ENCODE measurements around the gene NUP210L. TPM values are rescaled to one million over a fixed set of nuclear protein-coding genes. Genes with fewer than 3 reads are reported as not detected.

The NUP210L gene
- total and polyA plus RNA-seq, 2 experiments from 2014 or later: 0.10 TPM; not detected in 1

DNA sequence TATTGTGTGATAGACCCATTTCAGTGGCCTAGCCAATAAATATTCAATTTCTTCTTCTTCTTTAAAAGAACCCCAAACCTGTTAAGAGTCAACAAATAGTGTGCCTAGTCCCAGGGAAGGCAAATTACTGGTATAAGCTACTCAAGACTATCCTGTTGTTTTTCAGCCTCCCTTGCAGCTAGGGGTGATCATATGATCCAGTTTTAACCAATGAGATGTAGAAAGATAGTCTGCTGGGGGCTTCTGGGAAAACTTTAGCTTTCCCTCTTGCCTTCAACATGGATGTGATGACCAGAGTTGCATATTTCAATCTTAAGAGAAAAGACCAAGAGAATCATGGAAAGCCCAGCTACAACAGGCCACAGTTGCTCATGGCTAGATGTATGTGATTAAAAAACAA is 4.7 kb upstream of the NUP210L start:
- no peak overlapping the region for H2AFZ ChIP-seq
- Mint-ChIP-seq H3K27ac (no peak overlapping the region), H3K27me3 (ENCODE audit: insufficient read depth, low read depth, poor library complexity) (peaks cover 3% of the 10 kb centered on the region), H3K9me3 (no peaks in the 10 kb centered on the region), H3K4me3 (no peak overlapping the region), H3K4me1 (peaks cover 29% of the 10 kb centered on the region), H3K36me3 (ENCODE audit: low read depth) (peaks cover 86% of the 10 kb centered on the region)
- peaks cover 39% of the 10 kb centered on the region for H3K79me2 ChIP-seq (replicated peaks; ENCODE audit: insufficient read depth)
- H3K9me2 ChIP-seq (ENCODE audit: insufficient read depth): no peaks in the 10 kb centered on the region
- H3K4me1 ChIP-seq (ENCODE audit: insufficient read depth): peaks cover 11% of the 10 kb centered on the region
- H3K27me3 ChIP-seq (ENCODE audit: insufficient read depth): no peaks in the 10 kb centered on the region
- H3K36me3 ChIP-seq (ENCODE audit: insufficient read depth): peaks cover 79% of the 10 kb centered on the region
- H3K4me3 ChIP-seq: no peak overlapping the region
- TF ChIP-seq ZNF331 (CRISPR knock-in tag; IDR thresholded peaks at IDR 0.05; ENCODE audit: low read depth) (no peak), ZNF114 (CRISPR knock-in tag; IDR thresholded peaks at IDR 0.05) (no peak)
- TF ChIP-seq, protein P1, sequence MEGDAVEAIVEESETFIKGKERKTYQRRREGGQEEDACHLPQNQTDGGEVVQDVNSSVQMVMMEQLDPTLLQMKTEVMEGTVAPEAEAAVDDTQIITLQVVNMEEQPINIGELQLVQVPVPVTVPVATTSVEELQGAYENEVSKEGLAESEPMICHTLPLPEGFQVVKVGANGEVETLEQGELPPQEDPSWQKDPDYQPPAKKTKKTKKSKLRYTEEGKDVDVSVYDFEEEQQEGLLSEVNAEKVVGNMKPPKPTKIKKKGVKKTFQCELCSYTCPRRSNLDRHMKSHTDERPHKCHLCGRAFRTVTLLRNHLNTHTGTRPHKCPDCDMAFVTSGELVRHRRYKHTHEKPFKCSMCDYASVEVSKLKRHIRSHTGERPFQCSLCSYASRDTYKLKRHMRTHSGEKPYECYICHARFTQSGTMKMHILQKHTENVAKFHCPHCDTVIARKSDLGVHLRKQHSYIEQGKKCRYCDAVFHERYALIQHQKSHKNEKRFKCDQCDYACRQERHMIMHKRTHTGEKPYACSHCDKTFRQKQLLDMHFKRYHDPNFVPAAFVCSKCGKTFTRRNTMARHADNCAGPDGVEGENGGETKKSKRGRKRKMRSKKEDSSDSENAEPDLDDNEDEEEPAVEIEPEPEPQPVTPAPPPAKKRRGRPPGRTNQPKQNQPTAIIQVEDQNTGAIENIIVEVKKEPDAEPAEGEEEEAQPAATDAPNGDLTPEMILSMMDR (conservative IDR thresholded peaks at IDR 0.05; ENCODE audit: low read depth in 2 of 2): no peak
- ATAC-seq (no peak), DNase-seq (ENCODE audit: low spot score) (no peak)
- no peak overlapping the region for H3K4me2 ChIP-seq
- peak overlapping the region; percentile 74; the same call in 1 of the 2 replicates for H3K27ac ChIP-seq (ENCODE audit: low read depth)
- peaks cover 26% of the 10 kb centered on the region for H3F3A ChIP-seq (replicated peaks; ENCODE audit: low read depth)
- peaks cover 44% of the 10 kb centered on the region for H4K20me1 ChIP-seq (replicated peaks; ENCODE audit: insufficient read depth)

DNA sequence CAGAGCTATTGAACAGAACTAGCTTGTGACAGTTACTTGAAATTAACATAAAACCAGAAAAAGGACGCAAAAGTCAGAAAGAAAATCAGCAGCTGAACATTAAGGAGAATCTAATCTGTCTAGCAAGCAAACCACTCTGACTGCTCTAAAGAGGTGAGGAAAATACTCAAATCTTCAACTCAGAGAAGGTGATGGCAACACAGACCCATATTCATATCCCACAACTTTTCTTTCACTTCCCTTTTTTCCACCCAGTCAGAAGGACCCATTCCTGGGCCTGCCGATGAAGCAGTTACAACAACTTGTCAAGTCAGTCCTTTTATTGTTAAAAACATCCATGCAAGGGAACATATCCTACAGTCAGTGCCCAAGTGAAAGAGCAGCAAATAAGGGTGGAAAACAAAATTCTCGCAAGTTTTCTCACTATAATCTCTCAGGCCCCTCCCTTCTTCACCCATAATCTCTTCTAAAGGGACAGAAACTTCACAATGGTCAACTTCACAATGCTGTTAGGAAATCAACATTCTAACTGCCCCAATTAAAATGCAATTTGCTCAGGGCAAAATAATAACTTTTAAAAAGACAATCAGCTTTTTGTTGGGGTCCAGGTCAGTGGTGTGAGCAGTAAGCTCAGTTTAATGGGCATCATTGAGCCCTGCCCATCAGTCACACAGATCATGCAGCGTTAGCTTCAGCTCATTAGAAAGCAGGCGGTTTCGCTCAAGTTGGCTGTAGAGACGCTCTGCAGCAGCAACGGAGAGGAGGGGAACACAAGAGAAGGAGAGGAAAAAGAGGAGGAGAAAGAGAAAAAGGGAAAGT is 3.6 kb upstream of the NUP210L start:
- peaks cover 76% of the 10 kb centered on the region for H3K36me3 Mint-ChIP-seq (ENCODE audit: low read depth)

More for the DNA sequence above, 3.6 kb upstream of the NUP210L start:
- Histone ChIP-seq H3K4me2 (no peak overlapping the region), H3K4me3 (no peak overlapping the region), H3K27ac (ENCODE audit: low read depth) (peak overlapping the region; percentile 81), H3K36me3 (ENCODE audit: insufficient read depth) (peaks cover 71% of the 10 kb centered on the region), H4K20me1 (replicated peaks; ENCODE audit: insufficient read depth) (peaks cover 35% of the 10 kb centered on the region), H2AFZ (no peak overlapping the region), H3F3A (replicated peaks; ENCODE audit: low read depth) (peaks cover 27% of the 10 kb centered on the region; the same call in 1 of the 2 replicates), H3K4me1 (ENCODE audit: insufficient read depth) (peaks cover 11% of the 10 kb centered on the region), H3K27me3 (ENCODE audit: insufficient read depth) (no peaks in the 10 kb centered on the region), H3K9me2 (ENCODE audit: insufficient read depth) (no peaks in the 10 kb centered on the region), H3K79me2 (replicated peaks; ENCODE audit: insufficient read depth) (peaks cover 34% of the 10 kb centered on the region)
- H3K4me1 Mint-ChIP-seq: peaks cover 32% of the 10 kb centered on the region
- ATAC-seq (no peak), DNase-seq (ENCODE audit: low spot score) (no peak)
- peaks cover 5% of the 10 kb centered on the region for H3K27me3 Mint-ChIP-seq (ENCODE audit: insufficient read depth, low read depth, poor library complexity)
- peak overlapping the region; percentile 20; the same call in 1 of the 2 replicates for H3K27ac Mint-ChIP-seq
- H3K4me3 Mint-ChIP-seq: no peak overlapping the region
- TF ChIP-seq ZNF331 (CRISPR knock-in tag; IDR thresholded peaks at IDR 0.05; ENCODE audit: low read depth) (no peak), EZH2phosphoT487 (IDR thresholded peaks at IDR 0.05; ENCODE audit: unreplicated experiment) (no peak), NANOG (IDR thresholded peaks at IDR 0.05; ENCODE audit: borderline replicate concordance) (no peak), STAT1 (IDR thresholded peaks at IDR 0.05; ENCODE audit: unreplicated experiment) (no peak), CREB1 (CRISPR knock-in tag; IDR thresholded peaks at IDR 0.05; ENCODE audit: low read depth) (no peak), ZNF114 (CRISPR knock-in tag; IDR thresholded peaks at IDR 0.05) (no peak)
- TF ChIP-seq, protein P1 (conservative IDR thresholded peaks at IDR 0.05; ENCODE audit: low read depth in 2 of 2): no peak
- TF ChIP-seq, protein P2, sequence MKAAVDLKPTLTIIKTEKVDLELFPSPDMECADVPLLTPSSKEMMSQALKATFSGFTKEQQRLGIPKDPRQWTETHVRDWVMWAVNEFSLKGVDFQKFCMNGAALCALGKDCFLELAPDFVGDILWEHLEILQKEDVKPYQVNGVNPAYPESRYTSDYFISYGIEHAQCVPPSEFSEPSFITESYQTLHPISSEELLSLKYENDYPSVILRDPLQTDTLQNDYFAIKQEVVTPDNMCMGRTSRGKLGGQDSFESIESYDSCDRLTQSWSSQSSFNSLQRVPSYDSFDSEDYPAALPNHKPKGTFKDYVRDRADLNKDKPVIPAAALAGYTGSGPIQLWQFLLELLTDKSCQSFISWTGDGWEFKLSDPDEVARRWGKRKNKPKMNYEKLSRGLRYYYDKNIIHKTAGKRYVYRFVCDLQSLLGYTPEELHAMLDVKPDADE (IDR thresholded peaks at IDR 0.05): no peak
- TF ChIP-seq, protein P3, sequence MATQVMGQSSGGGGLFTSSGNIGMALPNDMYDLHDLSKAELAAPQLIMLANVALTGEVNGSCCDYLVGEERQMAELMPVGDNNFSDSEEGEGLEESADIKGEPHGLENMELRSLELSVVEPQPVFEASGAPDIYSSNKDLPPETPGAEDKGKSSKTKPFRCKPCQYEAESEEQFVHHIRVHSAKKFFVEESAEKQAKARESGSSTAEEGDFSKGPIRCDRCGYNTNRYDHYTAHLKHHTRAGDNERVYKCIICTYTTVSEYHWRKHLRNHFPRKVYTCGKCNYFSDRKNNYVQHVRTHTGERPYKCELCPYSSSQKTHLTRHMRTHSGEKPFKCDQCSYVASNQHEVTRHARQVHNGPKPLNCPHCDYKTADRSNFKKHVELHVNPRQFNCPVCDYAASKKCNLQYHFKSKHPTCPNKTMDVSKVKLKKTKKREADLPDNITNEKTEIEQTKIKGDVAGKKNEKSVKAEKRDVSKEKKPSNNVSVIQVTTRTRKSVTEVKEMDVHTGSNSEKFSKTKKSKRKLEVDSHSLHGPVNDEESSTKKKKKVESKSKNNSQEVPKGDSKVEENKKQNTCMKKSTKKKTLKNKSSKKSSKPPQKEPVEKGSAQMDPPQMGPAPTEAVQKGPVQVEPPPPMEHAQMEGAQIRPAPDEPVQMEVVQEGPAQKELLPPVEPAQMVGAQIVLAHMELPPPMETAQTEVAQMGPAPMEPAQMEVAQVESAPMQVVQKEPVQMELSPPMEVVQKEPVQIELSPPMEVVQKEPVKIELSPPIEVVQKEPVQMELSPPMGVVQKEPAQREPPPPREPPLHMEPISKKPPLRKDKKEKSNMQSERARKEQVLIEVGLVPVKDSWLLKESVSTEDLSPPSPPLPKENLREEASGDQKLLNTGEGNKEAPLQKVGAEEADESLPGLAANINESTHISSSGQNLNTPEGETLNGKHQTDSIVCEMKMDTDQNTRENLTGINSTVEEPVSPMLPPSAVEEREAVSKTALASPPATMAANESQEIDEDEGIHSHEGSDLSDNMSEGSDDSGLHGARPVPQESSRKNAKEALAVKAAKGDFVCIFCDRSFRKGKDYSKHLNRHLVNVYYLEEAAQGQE (IDR thresholded peaks at IDR 0.05; ENCODE audit: unreplicated experiment): no peak
- no peaks in the 10 kb centered on the region for H3K9me3 Mint-ChIP-seq
